NCI-H446 (cell line): Measurements from ENCODE around the gene NSMCE1.

Experiments
- DNase-seq, 2 experiments: peaks; one replicate each; lab custom pipeline; 2025; lab: John Stamatoyannopoulos, UW

Gene NSMCE1

GRCh38 chr16:27242868-27243590 lies 25.5 kb downstream of the NSMCE1 start:
- DNase-seq, result no peak

DNA sequence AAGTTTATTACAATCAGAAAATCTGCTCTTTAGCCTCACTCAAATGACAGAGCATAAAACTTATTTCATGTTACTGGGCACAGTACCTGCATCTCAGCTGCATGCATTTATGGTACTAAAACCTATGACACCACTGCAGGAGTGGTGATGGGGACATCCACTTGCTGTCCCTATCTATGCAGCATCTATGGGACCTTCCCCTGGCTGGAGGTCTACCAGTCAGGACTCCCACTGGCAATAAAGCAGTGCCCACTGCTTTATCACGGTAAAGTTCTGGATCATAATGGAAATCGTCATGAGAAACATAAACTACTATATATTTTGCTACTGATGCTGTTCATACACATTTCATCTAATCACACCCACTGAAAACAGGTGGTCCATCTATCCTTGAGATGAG lies 26.2 kb downstream of the NSMCE1 start:
- no peak for DNase-seq

GRCh38 chr16:27241658-27242057 lies 26.9 kb downstream of the NSMCE1 start:
- DNase-seq, result no peak

- DNase-seq, result no peak
Observed at GRCh38 chr16:27240948-27241531, 27.5 kb downstream of the NSMCE1 start.

- no peak for DNase-seq
Observed at GRCh38 chr16:27239906-27240655, 28.5 kb downstream of the NSMCE1 start.

DNA sequence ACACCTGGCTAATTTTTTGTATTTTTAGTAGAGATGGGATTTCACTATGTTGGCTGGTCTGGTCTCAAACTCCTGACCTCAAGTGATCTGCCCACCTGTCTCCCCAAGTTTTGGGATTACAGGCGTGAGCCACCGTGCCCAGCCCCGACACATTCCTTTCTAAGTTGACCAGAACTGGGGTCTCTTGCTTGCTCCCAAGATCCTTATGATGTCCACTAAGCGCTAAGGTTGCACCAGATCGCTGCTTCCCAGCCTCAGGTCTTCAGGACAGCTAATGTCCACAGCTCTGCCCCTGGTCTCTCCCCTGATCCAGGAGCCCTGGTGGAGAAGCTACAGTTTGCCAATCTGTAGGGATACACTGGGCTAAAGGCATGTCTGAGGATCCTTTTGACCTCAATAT lies 29.5 kb downstream of the NSMCE1 start:
- no peak for DNase-seq

- DNase-seq, result no peak
Observed at GRCh38 chr16:27238591-27238990, 30.0 kb downstream of the NSMCE1 start.

- DNase-seq, result no peak
Observed at GRCh38 chr16:27238016-27238587, 30.5 kb downstream of the NSMCE1 start.

DNA sequence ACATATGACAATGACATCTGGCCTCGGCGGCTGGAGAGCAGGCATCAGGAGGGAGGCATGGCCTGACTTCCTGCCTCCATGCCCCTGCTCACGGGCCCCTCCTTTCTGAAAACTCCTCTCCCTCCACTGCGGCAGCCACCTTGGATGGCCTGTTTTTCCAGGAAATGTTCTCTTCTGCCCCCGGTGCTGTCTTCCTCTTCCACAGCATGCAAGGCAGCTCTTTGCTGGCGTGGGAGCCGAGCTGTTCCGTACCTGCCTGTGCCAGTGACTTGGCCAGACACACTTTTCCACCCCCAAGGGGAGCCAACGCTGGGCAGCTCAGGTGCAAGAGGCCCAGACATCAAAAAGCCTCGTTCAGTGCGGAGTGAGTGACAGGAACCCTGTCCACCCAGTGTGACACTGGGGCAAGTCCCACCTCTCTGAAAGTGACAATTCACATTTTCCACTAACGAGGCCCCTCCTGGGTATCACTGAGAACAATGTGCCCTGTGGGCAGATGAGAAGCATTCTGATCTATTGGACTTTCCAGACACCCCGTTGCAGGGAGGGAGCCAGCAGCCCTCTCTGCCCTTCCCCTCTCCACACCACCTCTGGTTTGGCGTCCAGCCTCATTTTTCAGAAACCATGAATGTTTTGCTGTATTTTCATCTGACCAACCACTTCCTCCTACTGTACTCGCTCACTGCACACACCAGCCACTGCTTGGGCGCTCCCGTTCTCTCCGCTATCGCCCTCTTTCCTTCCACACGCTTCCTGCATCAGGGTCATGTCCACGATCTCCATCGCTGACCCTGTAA lies 31.2 kb downstream of the NSMCE1 start:
- no peak for DNase-seq

GRCh38 chr16:27236635-27237218 lies 31.8 kb downstream of the NSMCE1 start:
- no peak for DNase-seq

DNA sequence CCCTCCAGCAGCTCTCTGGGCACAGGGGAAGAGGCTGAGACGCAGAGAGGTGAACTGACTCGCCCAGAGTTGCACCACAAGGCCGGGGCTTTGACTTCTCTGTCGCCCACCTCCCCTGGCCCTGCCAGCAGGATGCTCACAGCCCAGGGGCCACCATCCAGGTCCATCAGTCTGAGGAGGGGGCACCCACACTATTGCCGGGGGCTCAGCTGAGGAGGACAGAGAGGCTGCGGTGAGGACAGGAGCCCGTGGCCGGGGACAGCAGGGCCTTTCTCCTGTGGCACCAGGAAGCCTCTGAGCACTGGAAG lies 32.7 kb downstream of the NSMCE1 start:
- no peak for DNase-seq

DNA sequence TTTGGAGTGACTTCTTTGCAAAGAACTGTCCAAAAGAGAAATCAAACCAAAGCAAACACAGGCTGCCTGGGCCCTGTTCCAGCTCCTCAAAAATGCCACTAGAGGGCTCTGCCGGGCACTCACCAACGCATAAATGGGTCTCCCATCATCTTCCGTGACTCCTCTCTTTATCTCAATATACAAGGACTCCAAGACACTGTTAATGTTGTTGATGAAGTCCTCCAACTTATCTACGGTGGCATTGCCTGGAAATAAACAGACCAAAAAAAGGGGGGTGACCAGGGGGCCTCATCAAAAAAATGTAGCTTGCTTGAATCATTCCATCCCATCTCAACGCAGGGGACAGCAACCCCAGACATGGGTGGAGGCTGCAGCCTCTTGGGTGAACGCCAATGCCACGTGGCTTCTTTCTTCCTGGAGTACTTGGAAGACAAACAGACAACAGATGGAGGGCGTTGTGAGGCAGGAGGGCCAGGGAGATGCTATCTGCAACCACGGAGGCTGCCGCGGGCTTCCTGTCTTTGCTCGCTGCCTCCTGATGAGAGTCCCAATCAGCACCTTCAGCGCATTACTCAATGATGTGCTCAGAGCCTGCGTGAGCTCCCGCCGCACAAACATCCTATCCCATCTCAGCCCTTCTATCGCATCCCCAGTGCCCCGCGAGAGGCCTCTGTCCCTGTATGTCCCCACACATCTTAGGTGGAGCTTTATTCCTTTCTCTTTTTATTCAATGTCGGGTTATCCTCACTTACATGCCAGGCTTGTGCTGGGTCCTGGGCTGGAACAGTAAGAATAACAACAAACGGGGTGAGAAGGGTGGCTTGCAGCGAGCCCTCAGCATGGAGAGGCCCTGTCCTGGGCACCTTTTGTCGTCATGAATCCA lies 33.3 kb downstream of the NSMCE1 start:
- peak; percentile 83 to 92 for DNase-seq

GRCh38 chr16:27234603-27235002 lies 34.0 kb downstream of the NSMCE1 start:
- no peak for DNase-seq

DNA sequence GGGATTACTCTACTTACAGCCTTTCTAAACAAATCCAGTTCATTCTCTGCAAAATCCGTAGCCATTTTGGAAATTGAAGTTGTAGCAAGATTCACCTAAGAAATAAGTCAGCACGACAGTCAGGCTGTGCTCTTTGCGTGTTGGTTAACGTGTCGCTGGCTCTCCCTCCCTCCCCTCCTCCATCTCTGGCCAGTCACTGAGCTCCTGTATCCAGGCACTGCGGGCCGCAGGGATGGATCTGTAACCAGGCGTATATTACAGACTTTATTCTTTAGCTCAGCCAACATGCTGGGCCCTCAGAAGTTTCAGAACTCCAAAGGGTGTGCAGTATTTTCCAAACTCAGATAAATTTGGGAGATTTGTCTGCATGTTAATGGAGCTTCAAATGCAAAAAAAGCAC lies 34.4 kb downstream of the NSMCE1 start:
- no peak for DNase-seq

DNA sequence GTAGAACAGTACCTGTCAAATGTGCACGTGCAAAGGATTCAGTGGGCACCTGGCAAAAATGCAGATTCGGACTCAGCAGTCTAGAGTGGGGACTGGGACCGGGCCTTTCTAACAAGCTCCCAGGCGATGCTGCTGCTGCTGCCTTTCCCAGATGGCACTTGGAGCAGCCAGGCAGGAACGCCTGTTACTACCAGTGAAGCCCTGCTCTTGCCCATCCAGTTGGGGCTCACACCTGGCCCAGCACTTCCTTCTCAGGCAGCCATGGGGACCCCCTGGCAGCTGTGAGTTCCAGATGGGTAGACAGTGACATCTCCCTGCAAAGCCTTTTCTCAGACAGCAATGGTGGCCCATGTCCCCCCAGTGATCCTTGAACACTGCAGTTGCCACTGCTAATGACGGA lies 34.8 kb downstream of the NSMCE1 start:
- DNase-seq, result no peak

DNA sequence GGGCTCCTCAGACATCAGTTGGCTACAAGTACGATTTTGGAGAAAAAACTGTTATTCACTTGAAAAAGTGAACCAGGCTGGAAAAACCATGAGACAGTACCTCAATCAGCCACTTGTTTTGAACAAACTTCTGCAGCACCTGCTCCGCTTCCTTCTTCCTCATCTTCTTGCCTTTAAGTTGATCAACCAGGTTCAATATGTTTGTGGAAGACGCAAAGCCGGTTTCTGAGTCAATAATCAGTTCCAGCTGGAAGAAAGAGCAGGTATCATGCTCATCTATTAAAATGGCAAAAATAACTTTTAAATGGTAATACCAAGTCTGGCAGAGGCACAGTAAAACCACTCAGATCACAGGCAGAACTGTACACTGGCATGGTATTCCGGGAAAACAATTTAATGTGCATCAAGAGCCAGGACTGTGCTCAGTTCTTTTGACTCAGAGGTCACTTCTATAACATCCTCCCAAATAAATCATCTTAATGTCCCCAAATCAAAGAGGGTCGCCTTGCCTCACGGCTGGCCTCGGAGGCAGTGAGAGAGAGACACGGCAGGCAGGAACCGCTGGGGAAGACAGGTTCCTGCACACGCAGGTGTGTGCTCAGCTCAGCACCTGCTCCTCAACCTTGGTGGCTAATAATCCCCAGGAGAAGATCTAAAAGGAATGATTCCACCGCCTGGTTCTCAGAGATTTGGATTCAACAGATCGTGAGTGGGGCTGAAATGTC lies 35.5 kb downstream of the NSMCE1 start:
- DNase-seq, result no peak

DNA sequence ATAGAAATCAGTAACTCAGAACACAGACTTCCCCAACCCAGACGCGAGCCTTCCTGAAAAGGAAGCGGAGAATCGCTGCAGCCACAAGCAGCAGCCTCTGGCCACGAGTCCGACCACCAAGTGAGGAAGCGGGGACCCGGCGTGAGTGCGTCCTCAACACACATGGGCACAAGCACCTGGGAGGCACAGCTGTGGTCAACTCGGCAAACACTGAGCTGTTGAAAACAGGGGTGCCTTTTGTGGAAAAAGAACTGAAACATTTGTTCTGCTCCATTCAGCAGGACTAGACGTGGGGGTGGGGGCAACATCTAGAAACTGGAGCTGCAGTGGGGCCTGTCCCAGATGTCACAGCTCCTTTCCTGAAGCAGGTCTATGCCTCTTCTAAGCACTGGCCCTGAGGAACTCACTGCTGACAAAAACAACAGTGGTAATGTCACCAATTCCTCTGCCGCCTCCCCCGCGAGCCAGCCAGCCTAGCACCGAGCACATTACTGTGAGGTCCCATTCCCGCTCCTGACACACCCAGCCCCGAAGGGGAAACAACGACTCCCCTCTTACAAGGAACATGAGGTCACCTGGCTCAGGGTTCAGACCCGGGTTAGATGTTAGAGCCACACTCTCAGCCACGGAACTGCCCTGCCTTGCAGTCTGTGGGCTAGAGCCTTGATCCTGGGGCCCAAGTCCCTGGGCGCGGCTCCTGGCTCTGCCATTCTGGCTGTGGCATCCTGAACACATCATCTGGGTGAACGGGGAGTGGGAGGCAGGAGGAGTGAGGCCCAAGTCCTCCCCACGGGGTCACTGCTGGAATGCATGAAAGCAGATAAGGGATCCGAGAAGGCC lies 36.3 kb downstream of the NSMCE1 start:
- no peak for DNase-seq

GRCh38 chr16:27231692-27232060 lies 36.9 kb downstream of the NSMCE1 start:
- DNase-seq, result no peak

GRCh38 chr16:27230562-27231001 lies 38.0 kb downstream of the NSMCE1 start:
- no peak for DNase-seq
